Measurements from ENCODE around the gene ATOH8. TPM values are rescaled to one million over a fixed set of nuclear protein-coding genes. Genes with fewer than 3 reads are reported as not detected.

ATOH8 gene
- polyA plus RNA-seq, 1 donor (not counting 4 experiments of a cell fraction or from before 2014, with no cell fraction given), result not detected

DNA sequence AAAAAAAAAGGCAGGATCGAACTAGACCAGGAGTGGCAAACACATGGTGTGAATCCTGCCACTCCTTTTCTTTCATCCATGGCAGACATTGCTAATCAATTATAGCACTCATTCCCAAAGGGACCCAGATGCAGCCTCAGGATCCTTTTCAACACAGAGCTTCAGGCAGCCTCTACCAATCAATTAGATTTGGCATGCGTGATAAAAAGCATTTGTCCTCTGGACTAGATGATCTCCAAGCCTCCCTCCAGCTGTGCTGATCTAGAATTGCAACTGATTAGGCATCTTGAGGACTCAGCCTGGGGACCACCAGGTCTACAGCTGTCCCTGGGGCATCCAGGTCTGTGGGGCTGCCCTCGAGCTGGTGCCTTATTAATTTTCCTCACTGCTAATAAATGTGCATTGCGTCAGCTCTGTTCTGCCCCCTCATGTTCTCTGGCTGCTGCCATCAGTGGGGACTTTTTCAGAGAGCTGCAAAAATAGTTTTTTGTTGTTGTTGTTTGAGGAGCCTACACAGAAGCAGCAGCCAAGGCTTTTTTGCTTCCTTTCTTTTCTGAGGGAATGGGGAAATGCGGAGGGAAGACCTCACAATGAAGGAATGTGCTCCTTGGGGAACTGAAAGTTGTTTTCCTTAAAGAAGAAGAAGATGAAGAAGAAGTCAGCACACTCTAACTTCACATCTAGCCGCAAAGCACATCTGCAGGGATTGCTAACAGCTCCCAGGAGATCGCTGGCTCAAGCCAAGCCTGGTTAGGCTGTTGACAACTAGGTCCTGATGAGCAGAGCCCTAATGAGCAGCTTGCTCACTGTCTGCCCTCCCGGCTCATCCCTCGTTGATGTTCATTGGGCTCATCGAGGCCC is 8.8 kb upstream of the ATOH8 start:
- dilution Hi-C loops (cut with MboI; ENCODE audit: extremely low pct_ligation_motif_present, low sequenced_read_pairs), result no loop called here
- Histone ChIP-seq H4K20me1 (ENCODE audit: control insufficient read depth, extremely low read depth, insufficient read depth, low read length) (no peaks in the 10 kb centered on the region), H3K4me3 (ENCODE audit: control insufficient read depth in 2 of 3, extremely low read depth in 1 of 3, insufficient read depth in 2 of 3, low read depth in 1 of 3, low read length in 3 of 3) (no peak overlapping the region), H3K36me3 (ENCODE audit: control insufficient read depth in 2 of 2, extremely low read depth in 1 of 2, insufficient read depth in 2 of 2, low read length in 2 of 2) (no peaks in the 10 kb centered on the region), H2AFZ (ENCODE audit: control insufficient read depth, low read length) (no peak overlapping the region), H3K9me3 (ENCODE audit: control insufficient read depth, low read depth, low read length) (no peaks in the 10 kb centered on the region), H3K9me1 (ENCODE audit: control insufficient read depth, extremely low read depth, insufficient read depth, low read length) (no peaks in the 10 kb centered on the region), H3K27me3 (ENCODE audit: control insufficient read depth, extremely low read depth, insufficient read depth, low read length) (peaks cover 65% of the 10 kb centered on the region), H3K27ac (ENCODE audit: control insufficient read depth, insufficient read depth, low read length) (no peak overlapping the region), H3K4me1 (ENCODE audit: control insufficient read depth, extremely low read depth, insufficient read depth, low read length) (peaks cover 15% of the 10 kb centered on the region), H3K9ac (ENCODE audit: control insufficient read depth, extremely low read depth, insufficient read depth, low read length) (no peak overlapping the region), H3K4me2 (ENCODE audit: control insufficient read depth, extremely low read depth, insufficient read depth, low read depth, low read length) (no peak overlapping the region), H3K79me2 (ENCODE audit: control insufficient read depth, insufficient read depth, low read length) (no peaks in the 10 kb centered on the region)
- DNase-seq (ENCODE audit: low read depth, low spot score) (no peak), FAIRE-seq (no peak)
- TF ChIP-seq, protein P1, sequence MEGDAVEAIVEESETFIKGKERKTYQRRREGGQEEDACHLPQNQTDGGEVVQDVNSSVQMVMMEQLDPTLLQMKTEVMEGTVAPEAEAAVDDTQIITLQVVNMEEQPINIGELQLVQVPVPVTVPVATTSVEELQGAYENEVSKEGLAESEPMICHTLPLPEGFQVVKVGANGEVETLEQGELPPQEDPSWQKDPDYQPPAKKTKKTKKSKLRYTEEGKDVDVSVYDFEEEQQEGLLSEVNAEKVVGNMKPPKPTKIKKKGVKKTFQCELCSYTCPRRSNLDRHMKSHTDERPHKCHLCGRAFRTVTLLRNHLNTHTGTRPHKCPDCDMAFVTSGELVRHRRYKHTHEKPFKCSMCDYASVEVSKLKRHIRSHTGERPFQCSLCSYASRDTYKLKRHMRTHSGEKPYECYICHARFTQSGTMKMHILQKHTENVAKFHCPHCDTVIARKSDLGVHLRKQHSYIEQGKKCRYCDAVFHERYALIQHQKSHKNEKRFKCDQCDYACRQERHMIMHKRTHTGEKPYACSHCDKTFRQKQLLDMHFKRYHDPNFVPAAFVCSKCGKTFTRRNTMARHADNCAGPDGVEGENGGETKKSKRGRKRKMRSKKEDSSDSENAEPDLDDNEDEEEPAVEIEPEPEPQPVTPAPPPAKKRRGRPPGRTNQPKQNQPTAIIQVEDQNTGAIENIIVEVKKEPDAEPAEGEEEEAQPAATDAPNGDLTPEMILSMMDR (optimal IDR thresholded peaks at IDR 0.05 in 1 of 3, IDR thresholded peaks at IDR 0.05 in 1 of 3, conservative IDR thresholded peaks at IDR 0.05 in 1 of 3; ENCODE audit: extremely low read depth in 1 of 3, insufficient read depth in 2 of 3, low read length in 3 of 3), result no peak
- TF ChIP-seq EZH2 (IDR thresholded peaks at IDR 0.05; ENCODE audit: low read length), result no peak

DNA sequence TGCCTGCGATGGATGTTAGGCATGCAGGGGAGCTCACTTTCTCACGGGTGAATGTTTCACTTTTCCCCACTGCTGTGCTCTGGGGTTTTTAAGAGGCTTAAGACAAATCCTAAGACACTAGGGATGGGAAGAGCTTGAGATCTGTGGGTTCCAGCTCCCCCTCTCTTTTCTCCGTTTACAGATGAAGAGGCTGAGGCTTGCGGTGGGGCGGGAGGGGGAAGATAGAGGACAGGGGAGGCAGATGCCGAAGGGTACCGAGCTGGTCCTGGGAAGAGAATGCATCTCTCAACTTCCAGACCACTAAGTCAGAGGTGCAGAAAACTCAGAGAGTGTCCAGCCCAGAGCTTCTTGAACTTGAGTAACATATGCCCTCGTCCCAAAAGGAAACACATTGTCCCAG is 8.2 kb upstream of the ATOH8 start:
- Histone ChIP-seq H3K79me2 (ENCODE audit: control insufficient read depth, insufficient read depth, low read length) (no peaks in the 10 kb centered on the region), H3K27ac (ENCODE audit: control insufficient read depth, insufficient read depth, low read length) (no peak overlapping the region), H3K4me3 (ENCODE audit: control insufficient read depth in 2 of 3, extremely low read depth in 1 of 3, insufficient read depth in 2 of 3, low read depth in 1 of 3, low read length in 3 of 3) (no peak overlapping the region), H3K9me3 (ENCODE audit: control insufficient read depth, low read depth, low read length) (no peaks in the 10 kb centered on the region), H3K9ac (ENCODE audit: control insufficient read depth, extremely low read depth, insufficient read depth, low read length) (no peak overlapping the region), H3K27me3 (ENCODE audit: control insufficient read depth, extremely low read depth, insufficient read depth, low read length) (peaks cover 63% of the 10 kb centered on the region), H4K20me1 (ENCODE audit: control insufficient read depth, extremely low read depth, insufficient read depth, low read length) (peaks cover under 1% of the 10 kb centered on the region), H3K36me3 (ENCODE audit: control insufficient read depth in 2 of 2, extremely low read depth in 1 of 2, insufficient read depth in 2 of 2, low read length in 2 of 2) (no peaks in the 10 kb centered on the region), H3K4me2 (ENCODE audit: control insufficient read depth, extremely low read depth, insufficient read depth, low read depth, low read length) (no peak overlapping the region), H3K4me1 (ENCODE audit: control insufficient read depth, extremely low read depth, insufficient read depth, low read length) (peaks cover 15% of the 10 kb centered on the region), H2AFZ (ENCODE audit: control insufficient read depth, low read length) (no peak overlapping the region), H3K9me1 (ENCODE audit: control insufficient read depth, extremely low read depth, insufficient read depth, low read length) (no peaks in the 10 kb centered on the region)
- DNase-seq (ENCODE audit: low read depth, low spot score) (no peak), FAIRE-seq (no peak)
- dilution Hi-C loops (cut with MboI; ENCODE audit: extremely low pct_ligation_motif_present, low sequenced_read_pairs), result no loop called here
- TF ChIP-seq, protein P1 (optimal IDR thresholded peaks at IDR 0.05 in 1 of 3, IDR thresholded peaks at IDR 0.05 in 1 of 3, conservative IDR thresholded peaks at IDR 0.05 in 1 of 3; ENCODE audit: extremely low read depth in 1 of 3, insufficient read depth in 2 of 3, low read length in 3 of 3), result no peak
- TF ChIP-seq EZH2 (IDR thresholded peaks at IDR 0.05; ENCODE audit: low read length), result no peak
